HG02852 (cell line): ENCODE measurements around the gene ARHGEF6.

Source experiments
- ATAC-seq: cut with Tn5 transposase; IDR thresholded peaks from one replicate; pipeline ENCODE4 v1.9.1; 2021; ENCODE audit warnings: mild to moderate bottlenecking, moderate library complexity; ENCODE audit not compliant: unreplicated experiment

Gene ARHGEF6

GRCh38 chrX:136697156-136697555 is 83.6 kb downstream of the ARHGEF6 start:
- ATAC-seq: no peak

GRCh38 chrX:136694431-136695087 is 86.2 kb downstream of the ARHGEF6 start:
- ATAC-seq: peak; percentile 69

GRCh38 chrX:136692271-136692670 is 88.5 kb downstream of the ARHGEF6 start:
- ATAC-seq: no peak

GRCh38 chrX:136691028-136691809 is 89.5 kb downstream of the ARHGEF6 start:
- no peak for ATAC-seq

GRCh38 chrX:136689436-136689835 is 91.3 kb downstream of the ARHGEF6 start:
- no peak for ATAC-seq

GRCh38 chrX:136687457-136687856 is 93.3 kb downstream of the ARHGEF6 start:
- ATAC-seq: no peak

GRCh38 chrX:136684120-136684519 is 96.6 kb downstream of the ARHGEF6 start:
- ATAC-seq: no peak

GRCh38 chrX:136679531-136679930 is 101.2 kb downstream of the ARHGEF6 start:
- no peak for ATAC-seq

- ATAC-seq: peak; percentile 37
These were observed 106.3 kb downstream of the ARHGEF6 start for GRCh38 chrX:136674270-136674985.

GRCh38 chrX:136671006-136671610 is 109.6 kb downstream of the ARHGEF6 start:
- ATAC-seq: peak; percentile 30

GRCh38 chrX:136667446-136668168 is 113.1 kb downstream of the ARHGEF6 start:
- ATAC-seq: no peak

- ATAC-seq: peak; percentile 54
These were observed 114.6 kb downstream of the ARHGEF6 start for GRCh38 chrX:136666088-136666487.

- peak; percentile 66 for ATAC-seq
These were observed 115.4 kb downstream of the ARHGEF6 start for GRCh38 chrX:136665258-136665900.

GRCh38 chrX:136662976-136663375 is 117.8 kb downstream of the ARHGEF6 start:
- no peak for ATAC-seq

- ATAC-seq: no peak
These were observed 118.6 kb downstream of the ARHGEF6 start for GRCh38 chrX:136662104-136662503.

- no peak for ATAC-seq
These were observed 119.8 kb downstream of the ARHGEF6 start for GRCh38 chrX:136660896-136661295.

- ATAC-seq: no peak
These were observed 121.6 kb downstream of the ARHGEF6 start for GRCh38 chrX:136659174-136659573.

- no peak for ATAC-seq
These were observed 122.6 kb downstream of the ARHGEF6 start for GRCh38 chrX:136658151-136658550.

GRCh38 chrX:136656361-136656964 is 124.3 kb downstream of the ARHGEF6 start:
- ATAC-seq: no peak
